Ascending aorta (tissue), 2 donors: Measurements from ENCODE around the gene NDUFS6. TPM values are rescaled to one million over a fixed set of nuclear protein-coding genes. Genes with fewer than 3 reads are reported as not detected.
"Not testable (repeated sequence)": the region's sequence is repeated elsewhere in the genome, so short reads cannot be mapped to it uniquely, and the experiment has no call there.

ENCODE experiments used
- DNase-seq, 2 donors: peaks; one replicate each; pipeline ENCODE4 v3.0.0-alpha.2; 2019; ENCODE audit warnings: low spot score in 2 of 2
- H3K27ac ChIP-seq, 2 donors: fragments of 200-600 bp; sonication (generic); one replicate each; pipeline ENCODE4 v1.5.1; 2016 to 2017; ENCODE audit warnings: mild to moderate bottlenecking in 1 of 2
- H3K27me3 ChIP-seq: fragments of 200-600 bp; sonication (generic); one replicate; pipeline ENCODE4 v1.5.1; 2017
- H3K36me3 ChIP-seq, 2 donors: fragments of 200-600 bp; sonication (generic); one replicate each; pipeline ENCODE4 v1.5.1; 2016
- H3K4me1 ChIP-seq, 2 donors: fragments of 200-600 bp; sonication (generic); one replicate each; pipeline ENCODE4 v1.5.1; 2016 to 2017; ENCODE audit warnings: mild to moderate bottlenecking in 1 of 2
- H3K4me3 ChIP-seq, 2 donors: fragments of 200-600 bp; sonication (generic); one replicate each; pipeline ENCODE4 v1.5.1; 2016 to 2017; ENCODE audit warnings: mild to moderate bottlenecking in 1 of 2
- H3K9me3 ChIP-seq, 2 donors: fragments of 200-600 bp; sonication (generic); one replicate each; pipeline ENCODE4 v1.5.1; 2016
- intact Hi-C: fragments of 100-400 bp; cut with DNase I; formaldehyde crosslinking; loops from one replicate; pipeline ENCODE4 v1.15.1; 2023
- total RNA-seq: library from RNA; depleted of rRNA; stranded (reverse); fragments of >200 nt; gene quantifications from one replicate; pipeline ENCODE4 v1.1.0, GENCODE V29; 2016
- TF ChIP-seq, protein P1 (sequence below), 3 experiments: fragments of 200-600 bp in 2 of 3; fragments of 450-650 bp in 1 of 3; sonication (generic) in 2 of 3; IDR thresholded peaks; one replicate each; pipeline ENCODE4 v1.5.1; 2016 to 2019; ENCODE audit warnings: antibody characterized with exemption in 3 of 3, mild to moderate bottlenecking in 1 of 3, moderate library complexity in 1 of 3

The NDUFS6 gene
- total RNA-seq, 1 donor from 2014 or later: 29.8 TPM

GRCh38 chr5:1795506-1795905 is 5.7 kb upstream of the NDUFS6 start:
- H3K4me1 ChIP-seq: peaks cover 0 to 12% of the 10 kb centered on the region in 2 donors
- H3K9me3 ChIP-seq: no peaks in the 10 kb centered on the region
- no peak for DNase-seq
- no peak overlapping the region for H3K27ac ChIP-seq
- H3K4me3 ChIP-seq: no peak overlapping the region
- no peaks in the 10 kb centered on the region for H3K27me3 ChIP-seq
- peaks cover 0 to 21% of the 10 kb centered on the region in 2 donors for H3K36me3 ChIP-seq
- TF ChIP-seq, protein P1, sequence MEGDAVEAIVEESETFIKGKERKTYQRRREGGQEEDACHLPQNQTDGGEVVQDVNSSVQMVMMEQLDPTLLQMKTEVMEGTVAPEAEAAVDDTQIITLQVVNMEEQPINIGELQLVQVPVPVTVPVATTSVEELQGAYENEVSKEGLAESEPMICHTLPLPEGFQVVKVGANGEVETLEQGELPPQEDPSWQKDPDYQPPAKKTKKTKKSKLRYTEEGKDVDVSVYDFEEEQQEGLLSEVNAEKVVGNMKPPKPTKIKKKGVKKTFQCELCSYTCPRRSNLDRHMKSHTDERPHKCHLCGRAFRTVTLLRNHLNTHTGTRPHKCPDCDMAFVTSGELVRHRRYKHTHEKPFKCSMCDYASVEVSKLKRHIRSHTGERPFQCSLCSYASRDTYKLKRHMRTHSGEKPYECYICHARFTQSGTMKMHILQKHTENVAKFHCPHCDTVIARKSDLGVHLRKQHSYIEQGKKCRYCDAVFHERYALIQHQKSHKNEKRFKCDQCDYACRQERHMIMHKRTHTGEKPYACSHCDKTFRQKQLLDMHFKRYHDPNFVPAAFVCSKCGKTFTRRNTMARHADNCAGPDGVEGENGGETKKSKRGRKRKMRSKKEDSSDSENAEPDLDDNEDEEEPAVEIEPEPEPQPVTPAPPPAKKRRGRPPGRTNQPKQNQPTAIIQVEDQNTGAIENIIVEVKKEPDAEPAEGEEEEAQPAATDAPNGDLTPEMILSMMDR (IDR thresholded peaks at IDR 0.05): no peak
- intact Hi-C loops: no loop called here

DNA sequence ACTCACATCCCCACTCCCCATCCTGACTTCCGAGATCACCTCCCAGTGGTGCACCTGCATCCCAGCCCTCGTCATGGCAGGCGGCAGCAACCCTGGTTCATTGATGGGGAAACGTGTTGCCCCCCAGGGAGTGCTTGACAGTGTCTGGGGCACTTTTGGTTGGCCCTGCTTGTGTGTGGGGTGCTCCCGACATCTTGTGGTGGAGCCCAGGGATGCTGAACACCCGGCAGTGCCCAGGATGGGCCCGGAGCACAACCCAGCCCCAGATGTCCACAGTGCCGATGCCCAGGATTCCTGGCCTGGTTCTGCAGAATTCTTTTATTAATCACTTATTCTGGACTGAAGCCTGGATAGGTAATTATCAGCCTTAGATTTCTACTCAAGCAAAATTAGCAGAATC is 5.3 kb upstream of the NDUFS6 start:
- H3K27me3 ChIP-seq: no peaks in the 10 kb centered on the region
- TF ChIP-seq, protein P1 (IDR thresholded peaks at IDR 0.05): no peak
- intact Hi-C loops: no loop called here
- H3K4me1 ChIP-seq: peaks cover 0 to 12% of the 10 kb centered on the region in 2 donors
- no peaks in the 10 kb centered on the region for H3K9me3 ChIP-seq
- H3K36me3 ChIP-seq: peaks cover 0 to 21% of the 10 kb centered on the region in 2 donors
- no peak for DNase-seq
- H3K4me3 ChIP-seq: no peak overlapping the region
- no peak overlapping the region for H3K27ac ChIP-seq

DNA sequence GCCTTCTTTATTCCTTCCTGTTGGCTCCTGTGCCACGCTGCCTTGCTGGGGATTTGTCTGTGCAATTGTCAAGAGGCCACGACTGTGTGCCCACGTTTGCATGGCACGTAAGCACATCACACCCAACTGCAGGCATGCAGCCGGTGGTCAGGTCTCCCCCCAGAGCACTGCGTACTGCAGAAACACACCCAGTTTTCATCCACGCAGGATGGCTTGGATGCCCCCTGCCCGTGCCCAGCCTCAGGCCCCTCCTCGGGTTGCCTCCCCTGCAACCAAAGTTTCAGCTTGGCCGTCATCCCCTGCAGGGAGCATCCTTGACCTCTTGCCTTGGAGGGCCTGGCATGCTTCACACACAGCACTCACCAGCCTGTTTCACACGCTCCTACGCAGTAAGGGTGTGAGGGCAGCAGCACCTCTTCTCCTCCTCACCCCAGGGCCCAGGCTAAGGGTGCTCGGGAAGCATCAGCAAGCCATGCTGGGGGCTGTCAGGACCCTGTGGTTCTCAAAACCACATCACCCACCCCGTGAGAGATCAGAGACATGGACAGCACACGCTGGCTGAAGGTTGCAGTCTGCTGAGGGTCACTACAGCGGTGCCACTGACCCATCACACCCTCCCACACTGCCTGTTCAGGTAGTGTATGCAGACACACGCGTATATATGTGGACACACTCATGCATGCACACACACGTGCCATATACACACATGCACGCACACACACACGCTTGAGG is 4.7 kb upstream of the NDUFS6 start:
- Histone ChIP-seq H3K27ac (no peak overlapping the region), H3K4me3 (no peak overlapping the region), H3K27me3 (no peaks in the 10 kb centered on the region), H3K9me3 (no peaks in the 10 kb centered on the region), H3K4me1 (peaks cover 0 to 12% of the 10 kb centered on the region in 2 donors), H3K36me3 (peaks cover 0 to 21% of the 10 kb centered on the region in 2 donors)
- intact Hi-C loops: no loop called here
- no peak for DNase-seq
- TF ChIP-seq, protein P1 (IDR thresholded peaks at IDR 0.05): no peak

DNA sequence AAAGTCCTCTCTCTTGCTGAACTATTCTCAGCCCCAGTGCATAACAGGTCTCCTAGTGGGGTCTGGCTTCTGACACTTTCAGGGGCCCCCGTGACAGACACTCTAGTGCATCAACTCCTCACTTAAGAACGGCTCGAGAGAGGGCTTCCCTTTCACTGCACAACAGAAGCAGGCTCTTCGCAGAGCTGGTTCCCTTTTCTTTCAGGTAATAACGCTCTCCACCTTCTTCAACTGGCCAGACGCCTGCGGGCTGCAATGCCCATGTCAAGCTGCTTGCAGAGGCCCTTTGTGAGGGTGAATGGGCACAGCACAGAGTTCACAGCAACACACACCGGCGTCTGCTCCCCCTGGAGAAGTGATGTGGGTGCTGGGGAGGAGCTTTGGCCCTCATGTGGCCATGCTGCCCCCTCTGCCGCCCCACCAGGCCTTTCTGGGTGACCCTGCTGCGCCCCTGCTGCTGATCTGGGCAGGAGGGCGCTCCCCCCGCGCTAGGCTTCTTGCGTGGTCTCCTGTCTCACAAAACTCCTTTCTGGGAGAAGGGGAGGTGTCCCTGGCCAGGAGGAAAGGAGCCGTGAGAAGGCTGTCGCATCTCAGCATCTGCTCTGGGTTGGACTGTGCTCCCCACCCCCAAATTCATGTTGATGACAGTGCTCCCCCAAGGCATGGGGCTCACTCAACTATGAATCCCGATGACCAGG is 4.0 kb upstream of the NDUFS6 start:
- Histone ChIP-seq H3K36me3 (peaks cover 0 to 21% of the 10 kb centered on the region in 2 donors), H3K27me3 (no peaks in the 10 kb centered on the region), H3K9me3 (no peaks in the 10 kb centered on the region), H3K27ac (no peak overlapping the region), H3K4me1 (peaks cover 4 to 12% of the 10 kb centered on the region in 2 donors), H3K4me3 (no peak overlapping the region)
- intact Hi-C loops: no loop called here
- no peak for DNase-seq
- TF ChIP-seq, protein P1 (IDR thresholded peaks at IDR 0.05): no peak

- no peak overlapping the region for H3K4me3 ChIP-seq
- no peaks in the 10 kb centered on the region for H3K27me3 ChIP-seq
- TF ChIP-seq, protein P1 (IDR thresholded peaks at IDR 0.05): no peak
- peaks cover 2 to 21% of the 10 kb centered on the region in 2 donors for H3K36me3 ChIP-seq
- intact Hi-C loops: loop anchor here (2.0 kb wide), 2 partner anchors 453 to 1185 kb away; partner anchors contain the start of genes CEP72 and CLPTM1L
- no peak overlapping the region for H3K27ac ChIP-seq
- peaks cover 4 to 14% of the 10 kb centered on the region in 2 donors for H3K4me1 ChIP-seq
- no peak for DNase-seq
- no peaks in the 10 kb centered on the region for H3K9me3 ChIP-seq
Observed at GRCh38 chr5:1797855-1798254, 3.4 kb upstream of the NDUFS6 start.

GRCh38 chr5:1798589-1798988 is 2.6 kb upstream of the NDUFS6 start:
- intact Hi-C loops: loop anchor here (2.0 kb wide), 2 partner anchors 454 to 1186 kb away; partner anchors contain the start of genes CEP72 and CLPTM1L

More at GRCh38 chr5:1798589-1798988, 2.6 kb upstream of the NDUFS6 start:
- not testable (repeated sequence) for H3K27ac ChIP-seq, DNase-seq, H3K27me3 ChIP-seq, H3K9me3 ChIP-seq
- peaks cover 7 to 23% of the 10 kb centered on the region in 2 donors for H3K36me3 ChIP-seq
- peaks cover 4 to 14% of the 10 kb centered on the region in 2 donors for H3K4me1 ChIP-seq
- H3K4me3 ChIP-seq: peak overlapping the region; percentile 80 to 97
